ENCODE results near the gene FBXO46. TPM values are rescaled to one million over a fixed set of nuclear protein-coding genes. Genes with fewer than 3 reads are reported as not detected.
"Not testable (repeated sequence)": the region's sequence is repeated elsewhere in the genome, so short reads cannot be mapped to it uniquely, and the experiment has no call there.

Gene FBXO46
- polyA plus RNA-seq, 3 donors from 2014 or later, result 5.9 to 15.6 (median 7.5) TPM

GRCh38 chr19:45710356-45711130 lies 20.2 kb downstream of the FBXO46 start:
- peaks cover 5 to 15% of the 10 kb centered on the region in 2 donors for H3K4me1 Mint-ChIP-seq
- peak overlapping the region in 4 of 6 donors; percentile 9 to 71 (median 56) for H3K27ac Mint-ChIP-seq
- H3K27me3 Mint-ChIP-seq (ENCODE audit: low read depth in 3 of 3), result peaks cover 0 to 1% (median 0%) of the 10 kb centered on the region in 3 donors
- peaks cover 0 to 6% (median 5%) of the 10 kb centered on the region in 3 donors for H3K36me3 Mint-ChIP-seq
- no peak for DNase-seq
- no peaks in the 10 kb centered on the region for H3K9me3 Mint-ChIP-seq
- H3K4me3 Mint-ChIP-seq, result no peak overlapping the region

- Mint-ChIP-seq H3K36me3 (peaks cover 3 to 10% (median 8%) of the 10 kb centered on the region in 3 donors), H3K4me1 (peaks cover 5 to 6% of the 10 kb centered on the region in 2 donors), H3K27ac (no peak overlapping the region), H3K4me3 (no peak overlapping the region), H3K9me3 (no peaks in the 10 kb centered on the region), H3K27me3 (ENCODE audit: low read depth in 3 of 3) (peaks cover 0 to 1% (median 0%) of the 10 kb centered on the region in 3 donors)
- DNase-seq, result no peak
Observed at GRCh38 chr19:45705710-45706415, 24.8 kb downstream of the FBXO46 start.

DNA sequence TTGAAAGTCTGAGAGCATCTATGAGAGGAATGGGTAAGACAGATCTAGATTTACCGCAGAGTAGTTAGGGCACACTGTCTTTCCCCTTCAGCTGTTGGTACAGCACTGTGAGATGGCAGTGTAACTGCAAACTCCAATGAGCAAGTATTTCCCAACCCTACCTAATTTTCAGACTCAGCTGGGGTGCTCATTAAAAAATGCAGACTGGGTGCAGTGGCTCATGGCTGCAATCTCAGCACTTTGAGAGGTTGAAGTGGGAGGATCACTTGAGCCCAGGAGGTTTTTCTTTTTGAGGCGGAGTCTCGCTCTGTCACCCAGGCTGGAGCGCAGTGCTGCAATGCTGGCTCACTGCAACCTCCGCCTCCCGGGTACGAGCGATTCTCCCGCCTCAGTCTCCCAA lies 25.6 kb downstream of the FBXO46 start:
- peak overlapping the region in 1 of 6 donors; percentile 45 for H3K27ac Mint-ChIP-seq
- H3K4me1 Mint-ChIP-seq, result peaks cover 0 to 2% of the 10 kb centered on the region in 2 donors
- H3K9me3 Mint-ChIP-seq, result no peaks in the 10 kb centered on the region
- H3K36me3 Mint-ChIP-seq, result peaks cover 3 to 5% (median 3%) of the 10 kb centered on the region in 3 donors
- peaks cover 0 to 1% (median 0%) of the 10 kb centered on the region in 3 donors for H3K27me3 Mint-ChIP-seq (ENCODE audit: low read depth in 3 of 3)
- DNase-seq, result no peak
- H3K4me3 Mint-ChIP-seq, result no peak overlapping the region

GRCh38 chr19:45701676-45702075 lies 29.0 kb downstream of the FBXO46 start:
- Mint-ChIP-seq H3K36me3 (peaks cover 7 to 10% (median 8%) of the 10 kb centered on the region in 3 donors), H3K4me1 (peaks cover 0 to 1% of the 10 kb centered on the region in 2 donors), H3K9me3 (no peaks in the 10 kb centered on the region), H3K27me3 (ENCODE audit: low read depth in 3 of 3) (peaks cover 0 to 2% (median 0%) of the 10 kb centered on the region in 3 donors), H3K27ac (no peak overlapping the region), H3K4me3 (no peak overlapping the region)
- no peak for DNase-seq

DNA sequence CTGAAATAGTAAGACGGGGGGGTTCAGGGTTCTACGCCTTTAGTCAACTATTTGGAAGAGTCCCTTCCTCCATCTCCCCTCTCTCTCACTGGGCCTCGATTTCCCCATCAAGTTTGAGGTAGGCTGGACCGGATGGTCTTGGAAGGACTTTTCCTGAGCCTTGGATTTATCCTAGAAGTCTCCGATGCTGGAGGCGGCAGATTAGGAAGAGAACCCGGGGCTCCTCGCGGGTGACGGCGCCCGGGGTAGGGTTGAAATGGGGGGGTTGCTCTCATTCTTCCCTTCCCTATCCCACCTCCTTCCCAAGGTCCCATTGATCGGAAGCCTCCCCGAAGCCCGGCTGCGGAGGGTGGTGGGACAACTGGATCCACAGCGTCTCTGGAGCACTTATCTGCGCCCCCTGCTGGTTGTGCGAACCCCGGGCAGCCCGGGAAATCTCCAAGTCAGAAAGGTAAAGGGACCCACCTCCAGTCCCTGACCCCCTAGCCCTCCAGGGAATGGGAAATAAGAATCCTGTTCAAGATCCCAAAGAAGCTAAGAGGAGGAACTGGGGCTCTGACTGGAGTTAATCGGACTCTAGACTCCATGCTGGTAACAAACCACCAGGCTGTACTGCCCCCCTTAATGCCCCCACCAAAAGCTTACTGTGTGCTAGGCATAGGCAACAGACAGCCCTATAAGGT lies 37.4 kb downstream of the FBXO46 start:
- peak; percentile 64 to 70 (median 67) for DNase-seq
- Mint-ChIP-seq H3K4me1 (peaks cover 22 to 35% of the 10 kb centered on the region in 2 donors), H3K27ac (peak overlapping the region; percentile 94 to 99 (median 97)), H3K27me3 (ENCODE audit: low read depth in 3 of 3) (peaks cover 16 to 20% (median 16%) of the 10 kb centered on the region in 3 donors), H3K36me3 (peaks cover 4 to 12% (median 9%) of the 10 kb centered on the region in 3 donors), H3K9me3 (no peaks in the 10 kb centered on the region), H3K4me3 (peak overlapping the region; percentile 90 to 97 (median 94))

DNA sequence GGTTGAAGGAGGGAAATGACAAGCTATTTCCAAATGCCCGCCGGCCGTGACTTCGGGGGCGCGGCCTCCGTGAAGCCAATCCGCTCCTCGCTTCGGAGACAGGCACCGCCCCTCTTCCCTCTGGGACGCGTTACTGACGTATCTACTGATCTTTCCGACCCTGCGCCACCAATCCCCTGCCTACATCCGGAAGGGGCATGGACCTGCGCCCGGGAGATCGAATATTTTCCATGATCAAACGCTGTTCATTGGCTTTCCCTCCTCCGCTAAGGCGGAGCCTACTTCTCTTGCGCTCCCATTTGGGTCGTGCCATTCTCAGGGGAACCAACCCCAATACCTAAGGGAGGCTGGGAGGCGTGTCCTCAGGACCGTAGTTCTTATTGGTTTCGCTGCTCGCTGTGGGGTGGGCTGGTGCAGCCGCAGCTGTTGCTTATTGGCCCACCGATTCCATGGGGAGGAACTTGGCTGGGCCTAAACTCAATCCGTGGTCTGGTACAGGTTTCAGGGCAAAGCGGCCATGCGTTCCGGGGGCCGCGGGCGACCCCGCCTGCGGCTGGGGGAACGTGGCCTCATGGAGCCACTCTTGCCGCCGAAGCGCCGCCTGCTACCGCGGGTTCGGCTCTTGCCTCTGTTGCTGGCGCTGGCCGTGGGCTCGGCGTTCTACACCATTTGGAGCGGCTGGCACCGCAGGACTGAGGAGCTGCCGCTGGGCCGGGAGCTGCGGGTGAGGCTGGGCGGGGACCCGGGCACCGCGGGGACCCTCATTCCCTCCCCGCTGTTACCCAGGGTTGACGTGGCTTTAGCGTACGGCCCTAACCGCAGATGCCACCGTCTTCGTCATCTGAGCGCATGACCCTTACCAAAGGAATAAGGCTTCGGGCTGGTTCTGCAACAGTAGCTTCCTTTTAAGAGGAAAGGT lies 38.2 kb downstream of the FBXO46 start, which contains the start of gene QPCTL:
QPCTL (plus strand) TSS at position 480 of the 919 bp plus-strand sequence; CDS start at position 518, 38 bp downstream.
- H3K4me1 Mint-ChIP-seq, result peaks cover 21 to 35% of the 10 kb centered on the region in 2 donors
- no peaks in the 10 kb centered on the region for H3K9me3 Mint-ChIP-seq
- peaks cover 1 to 9% (median 5%) of the 10 kb centered on the region in 3 donors for H3K36me3 Mint-ChIP-seq
- peak within 1 kb of the TSS; percentile 94 to 99 (median 97) for H3K27ac Mint-ChIP-seq
- H3K27me3 Mint-ChIP-seq (ENCODE audit: low read depth in 3 of 3), result peaks cover 16 to 20% (median 16%) of the 10 kb centered on the region in 3 donors
- H3K4me3 Mint-ChIP-seq, result peak within 1 kb of the TSS; percentile 90 to 97 (median 94)
- DNase-seq, result peak; percentile 98

- Mint-ChIP-seq H3K4me1 (peaks cover 21 to 35% of the 10 kb centered on the region in 2 donors), H3K27me3 (ENCODE audit: low read depth in 3 of 3) (peaks cover 16 to 19% (median 16%) of the 10 kb centered on the region in 3 donors), H3K9me3 (no peaks in the 10 kb centered on the region), H3K36me3 (peaks cover 3 to 14% (median 4%) of the 10 kb centered on the region in 3 donors), H3K4me3 (peak within 1 kb of the TSS; percentile 90 to 97 (median 94)), H3K27ac (peak within 1 kb of the TSS; percentile 94 to 99 (median 97))
- DNase-seq, result peak; percentile 95 to 96 (median 96)
Observed at GRCh38 chr19:45691516-45692186, 39.0 kb downstream of the FBXO46 start, which contains the start of gene SNRPD2. SNRPD2 (minus strand) TSS chr19:45691953; CDS start chr19:45691888, 65 bp downstream.

GRCh38 chr19:45687599-45687998 lies 43.1 kb downstream of the FBXO46 start:
- peaks cover 12 to 22% of the 10 kb centered on the region in 2 donors for H3K4me1 Mint-ChIP-seq
- H3K36me3 Mint-ChIP-seq, result peaks cover 3 to 20% (median 4%) of the 10 kb centered on the region in 3 donors
- H3K27me3 Mint-ChIP-seq (ENCODE audit: low read depth in 3 of 3), result peaks cover 8 to 12% (median 10%) of the 10 kb centered on the region in 3 donors
- H3K9me3 Mint-ChIP-seq, result no peaks in the 10 kb centered on the region
- no peak overlapping the region for H3K27ac Mint-ChIP-seq
- no peak overlapping the region for H3K4me3 Mint-ChIP-seq
- no peak for DNase-seq

GRCh38 chr19:45685045-45685444 lies 45.7 kb downstream of the FBXO46 start:
- H3K27me3 Mint-ChIP-seq (ENCODE audit: low read depth in 3 of 3); H3K27ac Mint-ChIP-seq; H3K4me3 Mint-ChIP-seq; DNase-seq; H3K9me3 Mint-ChIP-seq: not testable (repeated sequence)
- peaks cover 3 to 20% (median 4%) of the 10 kb centered on the region in 3 donors for H3K36me3 Mint-ChIP-seq
- peaks cover 11 to 12% of the 10 kb centered on the region in 2 donors for H3K4me1 Mint-ChIP-seq

- Mint-ChIP-seq H3K4me1 (peaks cover 9 to 12% of the 10 kb centered on the region in 2 donors), H3K36me3 (peaks cover 0 to 15% (median 3%) of the 10 kb centered on the region in 3 donors), H3K27ac (peak overlapping the region in 5 of 6 donors; percentile 11 to 76 (median 59)), H3K27me3 (ENCODE audit: low read depth in 3 of 3) (peaks cover 0 to 9% (median 2%) of the 10 kb centered on the region in 3 donors), H3K9me3 (no peaks in the 10 kb centered on the region), H3K4me3 (no peak overlapping the region)
- no peak for DNase-seq
Observed at GRCh38 chr19:45682908-45683307, 47.8 kb downstream of the FBXO46 start.

DNA sequence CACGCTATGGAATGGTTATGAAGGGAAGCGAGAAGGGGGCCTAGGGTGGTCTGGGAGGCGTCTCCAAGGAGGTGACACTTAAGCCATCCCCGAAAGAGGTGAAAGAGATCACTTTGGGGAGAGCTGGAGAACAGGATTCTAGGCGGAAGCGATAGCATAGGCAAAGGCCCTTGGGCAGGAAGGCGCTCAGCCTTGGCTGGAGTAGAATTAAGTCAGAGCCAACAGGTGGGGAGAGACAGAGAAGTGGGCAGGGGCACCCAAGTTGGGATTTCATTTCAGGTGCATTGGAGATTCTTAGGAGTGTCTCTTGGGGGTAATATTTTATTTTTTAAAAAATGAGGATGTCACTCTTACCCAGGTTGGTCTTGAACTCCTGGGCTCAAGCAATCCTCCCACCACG lies 48.6 kb downstream of the FBXO46 start:
- Mint-ChIP-seq H3K4me3 (peak overlapping the region in 4 of 5 donors; percentile 12 to 37 (median 16)), H3K9me3 (no peaks in the 10 kb centered on the region), H3K27ac (peak overlapping the region; percentile 46 to 89 (median 75)), H3K36me3 (peaks cover 0 to 13% (median 3%) of the 10 kb centered on the region in 3 donors), H3K4me1 (peaks cover 15 to 19% of the 10 kb centered on the region in 2 donors), H3K27me3 (ENCODE audit: low read depth in 3 of 3) (peaks cover 0 to 9% (median 2%) of the 10 kb centered on the region in 3 donors)
- DNase-seq, result no peak

All from immature natural killer cell (primary cell).